Measurements from ENCODE around the gene ABCB11.

Gene ABCB11

DNA sequence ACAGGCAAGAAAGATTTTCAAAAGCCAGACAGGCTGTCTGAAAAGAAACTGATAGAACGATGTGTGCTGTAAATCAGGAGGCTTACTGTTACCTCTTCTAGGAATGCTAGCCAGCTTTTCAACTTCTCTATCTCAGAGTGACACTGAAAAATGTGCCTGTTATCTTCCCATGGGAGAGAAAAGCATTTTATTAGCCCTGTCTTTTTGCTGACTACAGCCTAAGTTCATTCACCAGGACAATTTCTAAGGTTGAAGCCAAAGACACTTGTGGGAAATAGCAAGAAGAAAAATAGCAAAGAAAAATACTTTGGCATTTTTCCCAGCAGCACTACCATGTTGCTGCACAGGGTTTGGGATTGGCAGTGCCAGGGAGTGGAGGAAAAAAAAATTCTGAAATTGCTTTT lies 34.0 kb downstream of the ABCB11 start:
- in situ Hi-C loops (cut with HindIII; ENCODE audit: low sequenced_read_pairs): no loop called here

GRCh38 chr2:168995744-168996143 lies 35.4 kb downstream of the ABCB11 start:
- TF ChIP-seq CTCF (IDR thresholded peaks at IDR 0.05; ENCODE audit: low read depth, low read length): no peak
- in situ Hi-C loops (cut with HindIII; ENCODE audit: low sequenced_read_pairs): no loop called here
- H3K4me3 ChIP-seq (ENCODE audit: low read depth, low read length): no peak overlapping the region
- no peak for DNase-seq (ENCODE audit: low read depth, low spot score)

More for the DNA sequence above, 34.0 kb downstream of the ABCB11 start:
- H3K4me3 ChIP-seq (ENCODE audit: low read depth, low read length): no peak overlapping the region
- no peak for TF ChIP-seq CTCF (IDR thresholded peaks at IDR 0.05; ENCODE audit: low read depth, low read length)
- peak; percentile 49 for DNase-seq (ENCODE audit: low read depth, low spot score)

- DNase-seq (ENCODE audit: low read depth, low spot score): no peak
- H3K4me3 ChIP-seq (ENCODE audit: low read depth, low read length): no peak overlapping the region
- no peak for TF ChIP-seq CTCF (IDR thresholded peaks at IDR 0.05; ENCODE audit: low read depth, low read length)
These were observed 37.6 kb downstream of the ABCB11 start for GRCh38 chr2:168993538-168993937.

GRCh38 chr2:168992591-168993349 lies 38.4 kb downstream of the ABCB11 start:
- DNase-seq (ENCODE audit: low read depth, low spot score): no peak
- in situ Hi-C loops (cut with HindIII; ENCODE audit: low sequenced_read_pairs): no loop called here
- TF ChIP-seq CTCF (IDR thresholded peaks at IDR 0.05; ENCODE audit: low read depth, low read length): no peak
- H3K4me3 ChIP-seq (ENCODE audit: low read depth, low read length): no peak overlapping the region

More at GRCh38 chr2:168993538-168993937, 37.6 kb downstream of the ABCB11 start:
- in situ Hi-C loops (cut with HindIII; ENCODE audit: low sequenced_read_pairs): no loop called here

GRCh38 chr2:168992026-168992425 lies 39.1 kb downstream of the ABCB11 start:
- no peak for TF ChIP-seq CTCF (IDR thresholded peaks at IDR 0.05; ENCODE audit: low read depth, low read length)
- no peak for DNase-seq (ENCODE audit: low read depth, low spot score)
- in situ Hi-C loops (cut with HindIII; ENCODE audit: low sequenced_read_pairs): no loop called here
- no peak overlapping the region for H3K4me3 ChIP-seq (ENCODE audit: low read depth, low read length)

DNA sequence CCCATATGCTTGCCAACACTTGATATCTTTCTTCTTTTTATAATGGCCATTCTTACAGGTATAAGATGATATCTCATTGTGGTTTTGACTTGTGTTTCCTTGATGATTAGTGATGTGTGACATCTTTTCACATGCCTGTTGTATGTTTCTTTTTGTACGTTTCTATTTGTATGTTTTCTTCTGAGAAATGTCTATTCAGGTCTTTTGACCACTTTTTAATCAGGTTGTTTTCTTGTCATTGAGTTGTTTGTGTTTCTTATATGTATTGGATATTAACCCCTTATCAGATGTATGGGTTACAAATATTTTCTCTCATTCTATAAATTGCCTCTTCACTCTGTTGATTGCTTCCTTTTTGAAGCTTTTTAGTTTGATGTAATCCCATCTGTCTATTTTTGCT lies 42.4 kb downstream of the ABCB11 start:
- H3K4me3 ChIP-seq (ENCODE audit: low read depth, low read length): no peak overlapping the region
- TF ChIP-seq CTCF (IDR thresholded peaks at IDR 0.05; ENCODE audit: low read depth, low read length): no peak
- in situ Hi-C loops (cut with HindIII; ENCODE audit: low sequenced_read_pairs): no loop called here
- DNase-seq (ENCODE audit: low read depth, low spot score): no peak
